ENCODE results near the gene PRDM16. TPM values are rescaled to one million over a fixed set of nuclear protein-coding genes. Genes with fewer than 3 reads are reported as not detected.

PRDM16 gene
- total RNA-seq, 1 experiment from 2014 or later = 1.6 TPM

- no peaks in the 10 kb centered on the region for H3K36me3 Mint-ChIP-seq
- peaks cover 13% of the 10 kb centered on the region; the same call in 1 of the 2 replicates for H3K9me3 Mint-ChIP-seq
- ChIA-PET POLR2A (no interaction called here), CTCF (interaction anchor here (0.6 to 3.1 kb wide), 4 partner anchors 24 to 117 kb away, joined by 3 to 8 read pairs (median 3); no protein-coding TSS in a partner anchor)
- ATAC-seq (no peak), DNase-seq (ENCODE audit: low spot score) (no peak)
- H3K4me3 Mint-ChIP-seq = no peak overlapping the region
- H3K4me1 Mint-ChIP-seq = peaks cover 10% of the 10 kb centered on the region
- no peak overlapping the region for H3K27ac Mint-ChIP-seq
- no peaks in the 10 kb centered on the region for H3K27me3 Mint-ChIP-seq (ENCODE audit: low read depth)
- no peak for TF ChIP-seq ZBTB21 (CRISPR knock-in tag; IDR thresholded peaks at IDR 0.05; ENCODE audit: borderline replicate concordance)
- no peak for TF ChIP-seq ARID4B (CRISPR knock-in tag; IDR thresholded peaks at IDR 0.05; ENCODE audit: borderline replicate concordance)
- TF ChIP-seq ZNF232 (CRISPR knock-in tag; IDR thresholded peaks at IDR 0.05) = no peak
- TF ChIP-seq ATF1 (CRISPR knock-in tag; IDR thresholded peaks at IDR 0.05) = no peak
- no peak for TF ChIP-seq CTCF (IDR thresholded peaks at IDR 0.05)
- no peak for TF ChIP-seq JAZF1 (CRISPR knock-in tag; IDR thresholded peaks at IDR 0.05)
- TF ChIP-seq ATF6 (CRISPR knock-in tag; IDR thresholded peaks at IDR 0.05) = no peak
- no peak for TF ChIP-seq ZBTB43 (CRISPR knock-in tag; IDR thresholded peaks at IDR 0.05)
- TF ChIP-seq USF2 (CRISPR knock-in tag; IDR thresholded peaks at IDR 0.05) = no peak
- no peak for TF ChIP-seq IRF1 (CRISPR knock-in tag; IDR thresholded peaks at IDR 0.05)
- no peak for TF ChIP-seq ZNF219 (CRISPR knock-in tag; IDR thresholded peaks at IDR 0.05; ENCODE audit: borderline replicate concordance)
- no peak for TF ChIP-seq GABPB1 (CRISPR knock-in tag; IDR thresholded peaks at IDR 0.05)
- no peak for TF ChIP-seq ZNF512 (CRISPR knock-in tag; IDR thresholded peaks at IDR 0.05; ENCODE audit: borderline replicate concordance)
- TF ChIP-seq HMGA2 (CRISPR knock-in tag; IDR thresholded peaks at IDR 0.05) = no peak
These were observed 304.9 kb downstream of the PRDM16 start for GRCh38 chr1:3373700-3374405.
